Panc1 (cell line): ENCODE results near the gene LYZL1. TPM values are rescaled to one million over a fixed set of nuclear protein-coding genes. Genes with fewer than 3 reads are reported as not detected.
A peak's percentile ranks its signal among the peaks of the same experiment; 100 is the strongest.

ENCODE experiments used
- ATAC-seq: fragments of 200-7000 bp; cut with Tn5 transposase; 2 replicates; pipeline ENCODE4 v1.9.1; 2020; ENCODE audit warnings: mild to moderate bottlenecking, moderate library complexity
- BruUV-seq: library from RNA; stranded (reverse); fragments of 400-500 nt; replicated peaks from 2 replicates; lab custom pipeline; 2021; lab: Mats Ljungman, UMichigan
- CTCF ChIA-PET: fragments of 300-600 bp; sonication (Branson Sonifier 250); formaldehyde crosslinking; loops from one replicate; lab custom pipeline; 2022; ENCODE audit warnings: antibody characterized with exemption; lab: Charles Lee
- POLR2A ChIA-PET: fragments of 300-600 bp; sonication (Branson Sonifier 250); formaldehyde crosslinking; loops from one replicate; lab custom pipeline; 2022; ENCODE audit warnings: antibody characterized with exemption; lab: Charles Lee
- DNase-seq: peaks from one replicate; pipeline ENCODE4 v3.0.0-alpha.2; 2010; ENCODE audit warnings: low read depth, low spot score
- H3K27ac ChIP-seq: 2 replicates; pipeline ENCODE4 v1.5.1; 2011; ENCODE audit warnings: mild to moderate bottlenecking, low read length, inconsistent platforms
- H3K27me3 ChIP-seq: fragments of 200-500 bp; sonication (Bioruptor generic); 2 replicates; pipeline ENCODE4 v1.6.0; 2014; ENCODE audit warnings: low read length, inconsistent platforms; ENCODE audit not compliant: control insufficient read depth, insufficient read depth
- H3K36me3 ChIP-seq: fragments of 200-500 bp; sonication (Bioruptor generic); 2 replicates; pipeline ENCODE4 v1.5.1; 2014; ENCODE audit warnings: inconsistent platforms, mild to moderate bottlenecking, low read length, moderate library complexity; ENCODE audit not compliant: control insufficient read depth, insufficient read depth
- H3K4me1 ChIP-seq: 2 replicates; pipeline ENCODE4 v1.5.1; 2011; ENCODE audit warnings: inconsistent platforms, mild to moderate bottlenecking, low read length, moderate library complexity; ENCODE audit not compliant: control insufficient read depth, insufficient read depth
- H3K4me3 ChIP-seq, 2 experiments: 2 replicates each; pipeline ENCODE4 v1.5.1; 2011 to 2012; ENCODE audit warnings: low read depth in 2 of 2, low read length in 2 of 2, mild to moderate bottlenecking in 2 of 2, inconsistent platforms in 1 of 2, moderate library complexity in 1 of 2
- H3K9me3 ChIP-seq: fragments of 200-500 bp; sonication (Bioruptor generic); 2 replicates; pipeline ENCODE4 v1.5.1; 2014; ENCODE audit warnings: low read depth, mild to moderate bottlenecking, inconsistent platforms, low read length, moderate library complexity; ENCODE audit not compliant: control insufficient read depth, insufficient read depth
- POLR2AphosphoS5 ChIP-seq: IDR thresholded peaks from 2 replicates; pipeline ENCODE4 v1.6.1; 2012; ENCODE audit warnings: mild to moderate bottlenecking, low read depth, low read length, moderate library complexity
- SIN3A ChIP-seq: IDR thresholded peaks from 2 replicates; pipeline ENCODE4 v1.6.1; 2012; ENCODE audit warnings: low read depth, mild to moderate bottlenecking, low read length, moderate library complexity, borderline replicate concordance; ENCODE audit not compliant: insufficient read depth
- TCF7L2 ChIP-seq: IDR thresholded peaks from 2 replicates; pipeline ENCODE4 v1.6.1; 2011; ENCODE audit warnings: mild to moderate bottlenecking, low read depth, low read length, inconsistent platforms
- in situ Hi-C: cut with HindIII; loops from 2 replicates; pipeline ENCODE4 v1.10.0; 2016; ENCODE audit warnings: low sequenced_read_pairs, low pct_unique_long_range_greater_than_20kb
- intact Hi-C: fragments of 100-400 bp; cut with micrococcal nuclease; formaldehyde crosslinking; loops from one replicate; pipeline ENCODE4 v1.10.0; 2022; ENCODE audit not compliant: unreplicated experiment
- total RNA-seq: library from RNA; stranded (reverse); gene quantifications from one replicate; pipeline ENCODE4 v1.2.1, GENCODE V29; 2021; ENCODE audit not compliant: unreplicated experiment
- TF ChIP-seq, protein P1 (sequence below): fragments of 450-650 bp; IDR thresholded peaks from 2 replicates; pipeline ENCODE4 v1.5.1; 2017; ENCODE audit warnings: mild to moderate bottlenecking
- TF ChIP-seq, protein P2 (sequence below), 2 experiments: IDR thresholded peaks; 2 replicates each; pipeline ENCODE4 v1.6.1; 2011 to 2012; ENCODE audit warnings: low read depth in 2 of 2, control low read depth in 1 of 2, low read length in 1 of 2, mild to moderate bottlenecking in 1 of 2, moderate library complexity in 1 of 2; ENCODE audit not compliant: insufficient read depth in 1 of 2

The LYZL1 gene
- total RNA-seq, 1 experiment from 2014 or later: not detected

DNA sequence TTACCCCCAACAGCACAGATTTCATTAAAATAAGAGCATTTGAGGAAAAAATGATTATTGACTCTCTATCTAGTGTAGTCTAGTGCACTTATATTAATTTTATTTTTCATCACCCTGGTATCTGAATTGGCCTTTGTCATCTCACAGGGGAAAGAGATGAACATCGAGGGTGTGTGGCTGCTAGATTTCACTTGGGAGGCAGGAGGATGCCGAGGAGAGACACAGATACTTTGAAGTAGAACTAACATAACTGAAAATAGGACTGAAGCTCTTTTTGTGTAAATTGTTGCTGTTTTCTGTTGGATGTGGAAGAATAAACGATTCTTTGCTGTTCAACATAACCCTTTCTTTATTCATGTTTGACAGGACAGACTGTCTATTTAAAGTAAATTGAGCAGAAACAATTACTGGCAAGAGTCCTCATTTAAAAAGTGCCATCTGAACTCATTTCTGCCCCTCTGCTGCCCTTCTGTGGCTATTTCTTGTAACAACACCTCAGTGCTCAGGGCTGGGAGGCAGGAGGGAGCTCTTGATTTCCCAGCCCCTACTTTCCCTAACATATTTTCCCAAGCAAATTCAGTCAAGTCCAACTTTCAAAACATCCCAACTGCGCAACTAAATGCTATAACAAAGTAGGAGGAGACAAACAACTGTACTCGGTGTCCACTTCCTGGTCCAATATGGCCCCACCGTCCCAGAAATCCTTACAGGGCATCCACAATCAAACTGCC, 15.6 kb downstream of the LYZL1 start:
- Histone ChIP-seq H3K27ac (peak overlapping the region; percentile 51; the same call in 1 of the 2 replicates), H3K4me3 (no peak overlapping the region), H3K27me3 (no peaks in the 10 kb centered on the region), H3K36me3 (no peaks in the 10 kb centered on the region), H3K9me3 (no peaks in the 10 kb centered on the region), H3K4me1 (no peaks in the 10 kb centered on the region; the same call in 1 of the 2 replicates)
- intact Hi-C loops (loop anchor here (1.0 to 10.0 kb wide), 3 partner anchors 172 to 680 kb away; no protein-coding TSS in a partner anchor), in situ Hi-C loops (no loop called here)
- ATAC-seq (peak; percentile 85; the same call in 1 of the 2 replicates), DNase-seq (peak; percentile 39)
- BruUV-seq: no TSS peak
- POLR2A ChIA-PET: no interaction called here
- TF ChIP-seq, protein P1, sequence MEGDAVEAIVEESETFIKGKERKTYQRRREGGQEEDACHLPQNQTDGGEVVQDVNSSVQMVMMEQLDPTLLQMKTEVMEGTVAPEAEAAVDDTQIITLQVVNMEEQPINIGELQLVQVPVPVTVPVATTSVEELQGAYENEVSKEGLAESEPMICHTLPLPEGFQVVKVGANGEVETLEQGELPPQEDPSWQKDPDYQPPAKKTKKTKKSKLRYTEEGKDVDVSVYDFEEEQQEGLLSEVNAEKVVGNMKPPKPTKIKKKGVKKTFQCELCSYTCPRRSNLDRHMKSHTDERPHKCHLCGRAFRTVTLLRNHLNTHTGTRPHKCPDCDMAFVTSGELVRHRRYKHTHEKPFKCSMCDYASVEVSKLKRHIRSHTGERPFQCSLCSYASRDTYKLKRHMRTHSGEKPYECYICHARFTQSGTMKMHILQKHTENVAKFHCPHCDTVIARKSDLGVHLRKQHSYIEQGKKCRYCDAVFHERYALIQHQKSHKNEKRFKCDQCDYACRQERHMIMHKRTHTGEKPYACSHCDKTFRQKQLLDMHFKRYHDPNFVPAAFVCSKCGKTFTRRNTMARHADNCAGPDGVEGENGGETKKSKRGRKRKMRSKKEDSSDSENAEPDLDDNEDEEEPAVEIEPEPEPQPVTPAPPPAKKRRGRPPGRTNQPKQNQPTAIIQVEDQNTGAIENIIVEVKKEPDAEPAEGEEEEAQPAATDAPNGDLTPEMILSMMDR: peak; percentile 75
- TF ChIP-seq SIN3A: no peak
- CTCF ChIA-PET: interaction anchor here (0.6 to 1.3 kb wide), 8 partner anchors 47 to 676 kb away, joined by 3 to 6 read pairs (median 4); no protein-coding TSS in a partner anchor

DNA sequence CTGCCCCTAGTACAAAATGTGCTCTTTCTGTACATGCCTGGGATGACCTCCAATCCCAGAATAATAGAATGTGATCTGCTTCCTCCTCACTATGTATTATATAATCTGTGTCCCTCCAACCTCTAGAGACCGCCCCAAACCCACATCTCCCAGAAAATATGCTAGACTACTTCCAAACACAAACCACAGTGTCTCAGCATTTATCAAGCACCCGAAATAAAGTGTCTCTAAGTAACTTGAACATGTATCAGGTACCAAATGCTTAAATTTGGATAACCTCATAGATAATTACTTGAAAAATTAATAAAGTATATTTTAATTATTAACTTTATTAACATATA, 16.1 kb downstream of the LYZL1 start:
- in situ Hi-C loops (no loop called here), intact Hi-C loops (loop anchor here (1.0 to 10.0 kb wide), 3 partner anchors 173 to 680 kb away; no protein-coding TSS in a partner anchor)
- TF ChIP-seq, protein P2, sequence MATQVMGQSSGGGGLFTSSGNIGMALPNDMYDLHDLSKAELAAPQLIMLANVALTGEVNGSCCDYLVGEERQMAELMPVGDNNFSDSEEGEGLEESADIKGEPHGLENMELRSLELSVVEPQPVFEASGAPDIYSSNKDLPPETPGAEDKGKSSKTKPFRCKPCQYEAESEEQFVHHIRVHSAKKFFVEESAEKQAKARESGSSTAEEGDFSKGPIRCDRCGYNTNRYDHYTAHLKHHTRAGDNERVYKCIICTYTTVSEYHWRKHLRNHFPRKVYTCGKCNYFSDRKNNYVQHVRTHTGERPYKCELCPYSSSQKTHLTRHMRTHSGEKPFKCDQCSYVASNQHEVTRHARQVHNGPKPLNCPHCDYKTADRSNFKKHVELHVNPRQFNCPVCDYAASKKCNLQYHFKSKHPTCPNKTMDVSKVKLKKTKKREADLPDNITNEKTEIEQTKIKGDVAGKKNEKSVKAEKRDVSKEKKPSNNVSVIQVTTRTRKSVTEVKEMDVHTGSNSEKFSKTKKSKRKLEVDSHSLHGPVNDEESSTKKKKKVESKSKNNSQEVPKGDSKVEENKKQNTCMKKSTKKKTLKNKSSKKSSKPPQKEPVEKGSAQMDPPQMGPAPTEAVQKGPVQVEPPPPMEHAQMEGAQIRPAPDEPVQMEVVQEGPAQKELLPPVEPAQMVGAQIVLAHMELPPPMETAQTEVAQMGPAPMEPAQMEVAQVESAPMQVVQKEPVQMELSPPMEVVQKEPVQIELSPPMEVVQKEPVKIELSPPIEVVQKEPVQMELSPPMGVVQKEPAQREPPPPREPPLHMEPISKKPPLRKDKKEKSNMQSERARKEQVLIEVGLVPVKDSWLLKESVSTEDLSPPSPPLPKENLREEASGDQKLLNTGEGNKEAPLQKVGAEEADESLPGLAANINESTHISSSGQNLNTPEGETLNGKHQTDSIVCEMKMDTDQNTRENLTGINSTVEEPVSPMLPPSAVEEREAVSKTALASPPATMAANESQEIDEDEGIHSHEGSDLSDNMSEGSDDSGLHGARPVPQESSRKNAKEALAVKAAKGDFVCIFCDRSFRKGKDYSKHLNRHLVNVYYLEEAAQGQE (IDR thresholded peaks at IDR 0.05; ENCODE audit: insufficient read depth in 1 of 2, low read depth in 2 of 2, low read length in 1 of 2): no peak
- no peak for TF ChIP-seq SIN3A
- TF ChIP-seq POLR2AphosphoS5: no peak
- TF ChIP-seq, protein P1: no peak
- TF ChIP-seq TCF7L2: no peak
- no peaks in the 10 kb centered on the region; the same call in 1 of the 2 replicates for H3K4me1 ChIP-seq
- H3K4me3 ChIP-seq: no peak overlapping the region
- no peaks in the 10 kb centered on the region for H3K27me3 ChIP-seq
- no TSS peak for BruUV-seq
- H3K9me3 ChIP-seq: no peaks in the 10 kb centered on the region
- H3K27ac ChIP-seq: peak overlapping the region; percentile 51; the same call in 1 of the 2 replicates
- POLR2A ChIA-PET: no interaction called here
- no peaks in the 10 kb centered on the region for H3K36me3 ChIP-seq
- DNase-seq (no peak), ATAC-seq (no peak)
- CTCF ChIA-PET: interaction anchor here (0.8 to 1.3 kb wide), 6 partner anchors 48 to 677 kb away, joined by 3 to 6 read pairs (median 4); no protein-coding TSS in a partner anchor
